ENCODE data around the gene CFAP70. TPM values are rescaled to one million over a fixed set of nuclear protein-coding genes. Genes with fewer than 3 reads are reported as not detected.
"Not testable (repeated sequence)": the region's sequence is repeated elsewhere in the genome, so short reads cannot be mapped to it uniquely, and the experiment has no call there.

Gene CFAP70
- total RNA-seq, 2 experiments from 2014 or later = 0.51 to 0.59 TPM

DNA sequence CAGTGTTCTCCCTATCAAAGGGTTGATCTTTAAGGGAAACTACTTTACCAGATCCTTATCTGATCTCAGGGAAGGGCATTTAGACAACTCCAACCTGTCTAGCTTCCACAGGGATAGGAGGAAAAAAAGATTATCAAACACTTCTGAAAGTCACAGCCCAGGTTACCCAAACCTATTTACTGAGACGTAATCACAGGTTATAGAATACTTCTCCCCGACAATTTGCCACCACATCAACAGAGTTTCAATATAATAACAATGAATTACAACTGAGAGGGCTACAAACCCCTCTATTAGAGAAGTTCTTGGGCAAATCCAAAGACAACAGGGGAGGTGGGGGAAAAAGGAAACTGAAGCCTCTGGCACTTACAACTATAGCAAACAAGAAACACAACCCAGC, 26.3 kb downstream of the CFAP70 start:
- CTCF ChIA-PET = no interaction called here
- peaks cover 2% of the 10 kb centered on the region for H3K36me3 Mint-ChIP-seq (ENCODE audit: low read depth)
- no peaks in the 10 kb centered on the region for H3K4me1 Mint-ChIP-seq (ENCODE audit: low read depth)
- ATAC-seq (no peak), DNase-seq (no peak)
- POLR2A ChIA-PET = no interaction called here
- TF ChIP-seq, protein P1, sequence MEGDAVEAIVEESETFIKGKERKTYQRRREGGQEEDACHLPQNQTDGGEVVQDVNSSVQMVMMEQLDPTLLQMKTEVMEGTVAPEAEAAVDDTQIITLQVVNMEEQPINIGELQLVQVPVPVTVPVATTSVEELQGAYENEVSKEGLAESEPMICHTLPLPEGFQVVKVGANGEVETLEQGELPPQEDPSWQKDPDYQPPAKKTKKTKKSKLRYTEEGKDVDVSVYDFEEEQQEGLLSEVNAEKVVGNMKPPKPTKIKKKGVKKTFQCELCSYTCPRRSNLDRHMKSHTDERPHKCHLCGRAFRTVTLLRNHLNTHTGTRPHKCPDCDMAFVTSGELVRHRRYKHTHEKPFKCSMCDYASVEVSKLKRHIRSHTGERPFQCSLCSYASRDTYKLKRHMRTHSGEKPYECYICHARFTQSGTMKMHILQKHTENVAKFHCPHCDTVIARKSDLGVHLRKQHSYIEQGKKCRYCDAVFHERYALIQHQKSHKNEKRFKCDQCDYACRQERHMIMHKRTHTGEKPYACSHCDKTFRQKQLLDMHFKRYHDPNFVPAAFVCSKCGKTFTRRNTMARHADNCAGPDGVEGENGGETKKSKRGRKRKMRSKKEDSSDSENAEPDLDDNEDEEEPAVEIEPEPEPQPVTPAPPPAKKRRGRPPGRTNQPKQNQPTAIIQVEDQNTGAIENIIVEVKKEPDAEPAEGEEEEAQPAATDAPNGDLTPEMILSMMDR (IDR thresholded peaks at IDR 0.05) = no peak
- H3K4me3 Mint-ChIP-seq = no peak overlapping the region
- peaks cover 1% of the 10 kb centered on the region for H3K27me3 Mint-ChIP-seq
- intact Hi-C loops (cut with micrococcal nuclease) = no loop called here
- no peak overlapping the region for H3K27ac Mint-ChIP-seq
- peaks cover 2% of the 10 kb centered on the region for H3K9me3 Mint-ChIP-seq

DNA sequence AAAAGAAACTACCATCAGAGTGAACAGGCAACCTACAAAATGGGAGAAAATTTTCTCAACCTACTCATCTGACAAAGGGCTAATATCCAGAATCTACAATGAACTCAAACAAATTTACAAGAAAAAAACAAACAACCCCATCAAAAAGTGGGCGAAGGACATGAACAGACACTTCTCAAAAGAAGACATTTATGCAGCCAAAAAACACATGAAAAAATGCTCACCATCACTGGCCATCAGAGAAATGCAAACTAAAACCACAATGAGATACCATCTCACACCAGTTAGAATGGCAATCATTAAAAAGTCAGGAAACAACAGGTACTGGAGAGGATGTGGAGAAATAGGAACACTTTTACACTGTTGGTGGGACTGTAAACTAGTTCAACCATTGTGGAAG, 30.1 kb downstream of the CFAP70 start:
- H3K36me3 Mint-ChIP-seq (ENCODE audit: low read depth); H3K27ac Mint-ChIP-seq; DNase-seq; POLR2A ChIA-PET; ATAC-seq; H3K9me3 Mint-ChIP-seq; H3K4me1 Mint-ChIP-seq (ENCODE audit: low read depth); H3K4me3 Mint-ChIP-seq; H3K27me3 Mint-ChIP-seq; intact Hi-C loops (cut with micrococcal nuclease); CTCF ChIA-PET: not testable (repeated sequence)

DNA sequence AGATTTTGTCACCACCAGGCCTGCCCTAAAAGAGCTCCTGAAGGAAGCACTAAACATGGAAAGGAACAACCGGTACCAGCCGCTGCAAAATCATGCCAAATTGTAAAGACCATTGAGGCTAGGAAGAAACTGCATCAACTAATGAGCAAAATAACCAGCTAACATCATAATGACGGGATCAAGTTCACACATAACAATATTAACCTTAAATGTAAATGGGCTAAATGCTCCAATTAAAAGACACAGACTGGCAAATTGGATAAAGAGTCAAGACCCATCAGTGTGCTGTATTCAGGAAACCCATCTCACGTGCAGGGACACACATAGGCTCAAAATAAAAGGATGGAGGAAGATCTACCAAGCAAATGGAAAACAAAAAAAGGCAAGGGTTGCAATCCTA, 33.4 kb downstream of the CFAP70 start:
- H3K27ac Mint-ChIP-seq; DNase-seq; H3K27me3 Mint-ChIP-seq; H3K4me3 Mint-ChIP-seq; H3K9me3 Mint-ChIP-seq; H3K36me3 Mint-ChIP-seq (ENCODE audit: low read depth); H3K4me1 Mint-ChIP-seq (ENCODE audit: low read depth); ATAC-seq; CTCF ChIA-PET; intact Hi-C loops (cut with micrococcal nuclease); POLR2A ChIA-PET: not testable (repeated sequence)

DNA sequence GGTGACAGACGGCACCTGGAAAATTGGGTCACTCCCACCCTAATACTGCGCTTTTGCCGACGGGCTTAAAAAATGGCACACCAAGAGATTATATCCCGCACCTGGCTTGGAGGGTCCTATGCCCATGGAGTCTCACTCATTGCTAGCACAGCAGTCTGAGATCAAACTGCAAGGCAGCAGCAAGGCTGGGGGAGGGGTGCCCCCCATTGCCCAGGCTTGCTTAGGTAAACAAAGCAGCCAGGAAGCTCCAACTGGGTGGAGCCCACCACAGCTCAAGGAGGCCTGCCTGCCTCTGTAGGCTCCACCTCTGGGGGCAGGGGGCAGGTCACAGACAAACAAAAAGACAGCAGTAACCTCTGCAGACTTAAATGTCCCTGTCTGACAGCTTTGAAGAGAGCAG, 35.1 kb downstream of the CFAP70 start:
- H3K4me3 Mint-ChIP-seq; DNase-seq; H3K36me3 Mint-ChIP-seq (ENCODE audit: low read depth); POLR2A ChIA-PET; intact Hi-C loops (cut with micrococcal nuclease); H3K4me1 Mint-ChIP-seq (ENCODE audit: low read depth); H3K9me3 Mint-ChIP-seq; CTCF ChIA-PET; H3K27me3 Mint-ChIP-seq; H3K27ac Mint-ChIP-seq; ATAC-seq: not testable (repeated sequence)

DNA sequence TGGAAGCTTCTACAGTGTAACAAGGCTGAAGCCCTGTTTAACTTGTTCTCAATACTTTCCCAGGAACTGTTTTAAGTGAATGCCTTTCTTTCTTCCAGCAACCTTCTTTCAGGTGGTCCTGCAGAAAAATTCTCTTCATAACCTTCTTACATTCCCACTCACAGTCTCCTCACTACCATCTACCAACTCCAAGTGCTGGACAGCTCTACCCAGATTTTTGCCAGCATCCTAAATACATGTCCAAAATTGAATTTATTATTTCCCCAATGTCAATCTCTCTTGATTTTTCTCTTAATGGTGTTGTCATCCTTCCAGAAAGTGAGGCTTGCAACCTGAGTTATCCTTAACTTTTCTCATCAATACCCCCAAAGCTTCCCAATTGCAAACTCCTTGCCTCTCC, 48.2 kb downstream of the CFAP70 start:
- ATAC-seq (no peak), DNase-seq (no peak)
- peaks cover 10% of the 10 kb centered on the region for H3K36me3 Mint-ChIP-seq (ENCODE audit: low read depth)
- TF ChIP-seq, protein P1 (IDR thresholded peaks at IDR 0.05) = no peak
- intact Hi-C loops (cut with micrococcal nuclease) = no loop called here
- H3K4me3 Mint-ChIP-seq = no peak overlapping the region
- ChIA-PET CTCF (no interaction called here), POLR2A (no interaction called here)
- no peak overlapping the region for H3K27ac Mint-ChIP-seq
- peaks cover 14% of the 10 kb centered on the region for H3K9me3 Mint-ChIP-seq
- no peaks in the 10 kb centered on the region for H3K4me1 Mint-ChIP-seq (ENCODE audit: low read depth)
- no peaks in the 10 kb centered on the region for H3K27me3 Mint-ChIP-seq

DNA sequence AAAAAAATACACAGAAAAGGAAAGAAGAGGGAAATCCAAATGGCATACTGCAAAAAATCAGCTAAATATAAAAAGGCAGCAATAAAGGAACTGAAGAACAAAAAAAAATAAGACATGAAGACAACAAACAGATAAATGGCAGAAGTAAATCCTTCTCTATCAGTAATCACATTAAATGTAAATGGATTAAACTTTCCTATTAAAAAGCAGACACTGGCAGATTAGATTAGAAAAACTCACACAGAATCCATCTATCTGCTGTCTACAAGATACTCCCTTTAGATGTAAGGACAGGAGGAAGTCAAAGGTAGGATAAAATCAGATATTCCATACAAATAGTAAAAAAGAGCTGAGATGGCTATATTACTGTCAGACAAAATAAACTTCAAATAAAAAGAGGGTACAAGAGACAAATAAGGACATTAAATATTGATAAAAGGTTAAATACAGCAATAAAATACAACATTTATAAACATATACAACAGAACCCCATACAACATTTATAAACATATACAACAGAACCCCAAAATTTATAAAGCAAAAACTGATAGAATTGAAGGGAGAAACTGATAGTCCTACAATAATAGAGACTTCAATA, 51.4 kb downstream of the CFAP70 start:
- H3K36me3 Mint-ChIP-seq (ENCODE audit: low read depth) = peaks cover 10% of the 10 kb centered on the region
- TF ChIP-seq, protein P1 (IDR thresholded peaks at IDR 0.05) = no peak
- no peak overlapping the region for H3K27ac Mint-ChIP-seq
- DNase-seq = no peak
- intact Hi-C loops (cut with micrococcal nuclease) = no loop called here
- ATAC-seq = no peak
- H3K27me3 Mint-ChIP-seq = no peaks in the 10 kb centered on the region
- H3K4me1 Mint-ChIP-seq (ENCODE audit: low read depth) = no peaks in the 10 kb centered on the region
- ChIA-PET POLR2A (no interaction called here), CTCF (no interaction called here)
- peaks cover 14% of the 10 kb centered on the region for H3K9me3 Mint-ChIP-seq
- no peak overlapping the region for H3K4me3 Mint-ChIP-seq

All from activated CD8-positive, alpha-beta T cell treated with anti-CD3 and anti-CD28 coated beads for 36 hours (primary cell).